Muscle of arm (tissue), 12 donors: ENCODE results near the gene MMP27. TPM values are rescaled to one million over a fixed set of nuclear protein-coding genes. Genes with fewer than 3 reads are reported as not detected.

ENCODE experiments used
- polyA plus RNA-seq, 12 donors: library from polyadenylated mRNA; unstranded; fragments of 120-200 nt; gene quantifications; one replicate each; pipeline ENCODE4 v1.2.1, GENCODE V29; 2013; ENCODE audit not compliant: insufficient read length in 12 of 12

MMP27 gene
- polyA plus RNA-seq, 12 donors, result 0.08 to 2.5 (median 0.29) TPM; not detected in 6

Other genes with a start within 250 kb of the MMP27 start
- not detected for gene MMP7, start 175.0 kb downstream of the MMP27 start, polyA plus RNA-seq
- not detected for gene MMP20, start 80.4 kb downstream of the MMP27 start, polyA plus RNA-seq
- under 1 TPM in 6 of 12 donors, not detected in 6; 0.05 to 0.37 (median 0.16) TPM for gene MMP8, start 19.2 kb upstream of the MMP27 start, polyA plus RNA-seq
- not detected for gene MMP10, start 74.9 kb upstream of the MMP27 start, polyA plus RNA-seq
- gene MMP1, start 92.4 kb upstream of the MMP27 start, polyA plus RNA-seq, result under 1 TPM in 9 of 12 donors, not detected in 3; 0.15 to 0.88 (median 0.46) TPM
- under 1 TPM in 1 of 12 donors, not detected in 11; 0.08 TPM for gene MMP3, start 137.8 kb upstream of the MMP27 start, polyA plus RNA-seq
- not detected for gene MMP12, start 169.2 kb upstream of the MMP27 start, polyA plus RNA-seq
- under 1 TPM in 2 of 12 donors, not detected in 10; 0.07 to 0.21 TPM for gene MMP13, start 250.0 kb upstream of the MMP27 start, polyA plus RNA-seq